ENCODE measurements around the gene CHDH.

CHDH gene

GRCh38 chr3:53881691-53882593 lies 35.7 kb upstream of the CHDH start, which contains the start of gene ACTR8 (continued):
- TF ChIP-seq ZBTB6 (tag by site-specific recombination; IDR thresholded peaks at IDR 0.05) (no peak), ZNF830 (tag by site-specific recombination; IDR thresholded peaks at IDR 0.05; ENCODE audit: low read depth) (no peak), ZNF530 (tag by site-specific recombination; IDR thresholded peaks at IDR 0.05; ENCODE audit: low read depth) (no peak), ZNF202 (tag by site-specific recombination; IDR thresholded peaks at IDR 0.05; ENCODE audit: borderline replicate concordance) (no peak), ZNF449 (tag by site-specific recombination; IDR thresholded peaks at IDR 0.05) (peak; percentile 81), ZNF843 (tag by site-specific recombination; IDR thresholded peaks at IDR 0.05) (peak; percentile 82), GLIS2 (tag by site-specific recombination; IDR thresholded peaks at IDR 0.05) (peak; percentile 92), SP3 (tag by site-specific recombination; IDR thresholded peaks at IDR 0.05) (peak; percentile 81), ZNF341 (tag by site-specific recombination; IDR thresholded peaks at IDR 0.05; ENCODE audit: low read depth) (peak; percentile 62), ZNF596 (tag by site-specific recombination; IDR thresholded peaks at IDR 0.05) (no peak), ZSCAN4 (tag by site-specific recombination; IDR thresholded peaks at IDR 0.05) (0 out of 2 replicates have a peak, but pooled peaks have one; percentile 22), AEBP2 (tag by site-specific recombination; IDR thresholded peaks at IDR 0.05; ENCODE audit: borderline replicate concordance) (no peak), BCL6B (tag by site-specific recombination; IDR thresholded peaks at IDR 0.05) (no peak), ZNF791 (tag by site-specific recombination; IDR thresholded peaks at IDR 0.05) (no peak), ZNF548 (tag by site-specific recombination; IDR thresholded peaks at IDR 0.05) (no peak), WT1 (tag by site-specific recombination; IDR thresholded peaks at IDR 0.05) (0 out of 2 replicates have a peak, but pooled peaks have one; percentile 38), SP7 (tag by site-specific recombination; IDR thresholded peaks at IDR 0.05) (peak; percentile 71), PRDM1 (tag by site-specific recombination; IDR thresholded peaks at IDR 0.05) (no peak), ZNF121 (tag by site-specific recombination; IDR thresholded peaks at IDR 0.05) (no peak), ZNF148 (tag by site-specific recombination; IDR thresholded peaks at IDR 0.05; ENCODE audit: borderline replicate concordance) (no peak), ZNF24 (tag by site-specific recombination; IDR thresholded peaks at IDR 0.05) (peak; percentile 49; the same call in 1 of the 2 replicates), ZSCAN16 (tag by site-specific recombination; IDR thresholded peaks at IDR 0.05) (no peak), ZNF514 (tag by site-specific recombination; IDR thresholded peaks at IDR 0.05) (no peak), GFI1B (tag by site-specific recombination; IDR thresholded peaks at IDR 0.05) (no peak), ZNF76 (tag by site-specific recombination; IDR thresholded peaks at IDR 0.05; ENCODE audit: borderline replicate concordance, low read depth) (peak; percentile 87; the same call in 1 of the 2 replicates), PATZ1 (tag by site-specific recombination; IDR thresholded peaks at IDR 0.05) (peak; percentile 69; the same call in 1 of the 2 replicates), OVOL3 (tag by site-specific recombination; IDR thresholded peaks at IDR 0.05) (no peak), ZNF366 (tag by site-specific recombination; conservative IDR thresholded peaks at IDR 0.05) (0 out of 2 replicates have a peak, but pooled peaks have one; percentile 26)

Data from HEK293 (cell line).